AG08395 (cell line): ENCODE data around the gene PDCL3.

Experiments used
- DNase-seq: peaks from one replicate; pipeline ENCODE4 v3.0.0; 2012; ENCODE audit warnings: mixed read lengths, low spot score

PDCL3 gene

DNA sequence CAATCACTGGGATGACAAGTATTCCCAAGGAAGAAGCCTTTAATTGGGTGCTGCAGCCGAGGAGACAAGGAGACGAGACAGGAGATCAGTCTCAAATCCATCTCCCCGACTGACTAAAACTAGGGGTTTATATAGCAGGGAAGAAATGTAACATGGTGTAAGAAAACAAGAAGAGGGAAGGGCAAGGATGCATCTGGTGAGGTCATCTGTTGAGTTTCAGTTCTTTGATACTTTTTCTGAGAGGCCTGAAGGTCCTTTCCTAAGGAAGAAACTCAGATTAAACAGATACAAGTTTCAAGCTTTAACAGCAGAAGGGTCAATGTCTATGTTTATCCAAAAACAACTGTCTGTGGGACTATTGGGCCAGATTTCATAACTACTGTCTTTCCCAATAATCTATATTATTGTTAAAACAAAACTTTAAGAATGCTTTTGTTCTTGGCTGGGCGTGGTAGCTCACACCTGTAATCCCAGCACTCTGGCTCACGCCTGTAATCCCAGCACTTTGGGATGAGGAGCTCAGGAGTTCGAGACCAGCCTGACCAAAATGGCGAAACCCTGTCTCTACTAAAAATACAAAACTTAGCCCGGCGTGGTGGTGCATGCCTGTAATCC, 2.5 kb upstream of the PDCL3 start:
- DNase-seq: no peak

- DNase-seq: no peak
These were observed 1.6 kb upstream of the PDCL3 start for GRCh38 chr2:100561191-100561590.

DNA sequence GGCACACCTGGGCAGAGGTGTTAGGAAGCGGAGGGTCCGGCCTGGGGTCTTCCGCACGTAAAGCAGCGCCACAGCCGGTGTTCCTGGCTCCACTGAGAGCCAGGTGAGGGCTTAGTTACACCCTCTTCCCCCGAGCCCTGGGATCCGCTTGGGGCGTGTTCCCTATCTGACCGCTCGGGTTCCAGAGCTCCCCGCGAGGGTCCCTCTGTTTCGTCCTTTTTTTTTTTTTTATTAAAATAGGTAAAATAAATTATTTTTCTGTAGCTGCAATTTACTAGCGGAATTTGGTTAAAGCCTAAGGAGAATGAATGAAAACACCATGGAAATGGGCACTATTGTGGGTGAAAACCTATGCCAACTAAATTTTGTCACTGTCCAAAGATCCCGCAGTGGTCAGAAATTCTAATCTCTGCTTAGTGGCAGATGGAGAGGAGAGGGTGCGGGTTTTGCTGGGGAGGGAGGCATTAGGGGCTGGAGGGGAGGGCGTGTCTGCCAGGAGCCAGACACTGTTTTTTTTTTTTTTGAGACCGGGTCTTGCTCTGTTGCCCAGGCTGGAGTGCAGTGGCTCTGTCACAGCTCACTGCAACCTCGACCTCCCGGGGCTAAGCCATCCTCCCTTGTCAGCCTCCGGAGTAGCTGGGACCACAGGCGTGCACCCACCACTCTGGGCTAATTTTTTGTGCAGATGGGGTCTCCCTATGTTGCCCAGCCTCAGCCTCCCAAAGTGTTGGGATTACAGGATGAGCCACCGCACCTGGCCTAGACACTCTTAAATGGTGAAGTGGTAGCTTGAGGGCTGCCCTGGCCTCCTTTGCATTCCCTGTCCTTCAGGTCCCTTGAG, 834 bp downstream of the PDCL3 start:
- no peak for DNase-seq

- no peak for DNase-seq
These were observed 6.2 kb downstream of the PDCL3 start for GRCh38 chr2:100568989-100569388.

DNA sequence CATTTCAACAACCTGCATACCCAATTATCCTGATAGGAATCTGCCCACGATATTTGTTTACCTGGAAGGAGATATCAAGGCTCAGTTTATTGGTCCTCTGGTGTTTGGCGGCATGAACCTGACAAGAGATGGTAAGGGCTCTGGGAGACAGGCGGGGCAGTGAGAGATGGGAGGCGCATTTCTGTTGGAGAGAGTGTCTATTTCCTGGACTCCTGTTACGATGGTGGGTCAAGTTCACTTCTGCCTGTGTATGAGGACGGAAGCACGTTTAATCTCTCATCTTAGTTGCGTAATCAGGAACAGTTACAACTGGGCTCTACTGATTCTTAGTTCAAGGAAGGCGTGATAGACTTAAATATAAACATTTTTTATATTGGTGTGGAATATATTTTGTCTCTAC, 8.9 kb downstream of the PDCL3 start:
- no peak for DNase-seq

DNA sequence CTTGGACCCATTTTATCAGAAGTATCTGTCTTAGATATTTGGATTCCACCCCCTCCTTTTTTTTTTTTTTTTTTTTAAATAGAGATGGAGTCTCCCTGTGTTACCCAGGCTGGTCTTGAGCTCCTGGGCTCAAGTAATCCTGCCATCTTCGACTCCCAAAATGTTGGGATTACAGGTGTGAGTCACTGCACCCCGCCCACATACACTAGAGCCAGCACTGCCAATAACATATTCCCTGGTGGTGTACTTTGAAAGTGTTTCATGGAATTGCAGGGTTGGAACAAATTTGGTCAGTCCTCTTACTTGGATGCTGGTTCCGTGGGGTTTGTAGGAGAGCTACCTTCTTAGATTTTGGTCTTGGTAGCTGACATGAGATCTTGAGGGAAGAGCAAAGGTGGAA, 15.0 kb downstream of the PDCL3 start:
- DNase-seq: no peak

DNA sequence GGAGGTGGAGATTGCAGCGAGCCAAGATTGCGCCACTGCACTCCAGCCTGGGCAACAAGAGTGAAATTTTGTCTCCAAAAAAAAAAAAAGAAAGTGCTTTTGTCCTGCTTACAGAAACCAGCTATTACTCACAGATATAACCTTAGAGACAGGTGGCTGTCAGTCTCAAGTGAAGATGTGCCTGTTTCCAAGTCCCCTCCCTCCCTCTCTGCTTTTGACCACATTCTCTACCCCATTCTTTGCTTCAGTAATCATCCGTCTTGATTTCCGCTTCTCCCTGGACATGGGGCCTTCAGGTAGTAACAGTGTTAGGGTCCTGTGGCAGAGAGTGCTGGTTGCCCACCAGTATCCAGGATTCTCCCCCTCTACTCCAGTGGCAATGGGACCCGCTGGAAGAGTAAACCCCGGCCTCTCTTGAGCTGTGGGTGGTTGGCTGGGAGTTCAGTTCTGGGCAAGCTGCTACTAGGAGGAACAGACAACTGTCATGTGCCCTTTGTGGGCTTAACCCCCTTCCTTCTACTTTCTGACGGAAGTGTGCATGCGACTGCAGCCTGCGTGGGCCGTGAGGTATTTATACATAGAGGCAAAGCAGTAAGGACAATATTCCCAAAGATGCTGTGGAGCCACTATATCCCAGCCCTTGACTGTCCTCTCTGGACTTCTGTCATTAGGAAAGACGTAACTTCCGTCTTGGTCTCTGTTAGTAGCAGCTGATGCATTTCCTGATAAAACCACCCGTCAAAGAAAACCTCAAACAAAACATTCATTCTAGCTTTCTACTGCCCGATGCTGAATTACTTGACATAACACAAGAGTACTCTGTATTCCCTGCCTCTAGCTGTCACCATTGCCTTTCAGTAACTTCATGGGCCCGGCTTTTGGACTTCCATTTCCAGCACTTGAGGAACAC, 17.8 kb downstream of the PDCL3 start:
- no peak for DNase-seq

DNA sequence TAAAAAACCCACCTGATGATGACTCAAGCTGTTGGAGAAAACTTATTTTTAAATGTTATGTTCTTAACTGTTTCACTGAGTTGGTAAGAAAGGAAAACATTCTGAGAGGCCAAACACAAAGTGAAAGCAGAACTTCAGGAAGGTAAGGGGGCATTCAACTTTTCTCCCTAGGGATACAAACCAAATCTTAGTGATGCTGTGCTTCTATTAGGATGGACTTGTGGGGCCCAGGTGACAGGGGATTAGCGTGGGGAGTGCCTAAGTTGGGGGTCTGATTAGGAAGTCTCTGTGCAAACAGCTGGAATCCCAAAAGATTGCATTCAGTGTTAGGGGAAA, 18.5 kb downstream of the PDCL3 start:
- DNase-seq: no peak

GRCh38 chr2:100584816-100585215, 22.0 kb downstream of the PDCL3 start:
- DNase-seq: no peak

DNA sequence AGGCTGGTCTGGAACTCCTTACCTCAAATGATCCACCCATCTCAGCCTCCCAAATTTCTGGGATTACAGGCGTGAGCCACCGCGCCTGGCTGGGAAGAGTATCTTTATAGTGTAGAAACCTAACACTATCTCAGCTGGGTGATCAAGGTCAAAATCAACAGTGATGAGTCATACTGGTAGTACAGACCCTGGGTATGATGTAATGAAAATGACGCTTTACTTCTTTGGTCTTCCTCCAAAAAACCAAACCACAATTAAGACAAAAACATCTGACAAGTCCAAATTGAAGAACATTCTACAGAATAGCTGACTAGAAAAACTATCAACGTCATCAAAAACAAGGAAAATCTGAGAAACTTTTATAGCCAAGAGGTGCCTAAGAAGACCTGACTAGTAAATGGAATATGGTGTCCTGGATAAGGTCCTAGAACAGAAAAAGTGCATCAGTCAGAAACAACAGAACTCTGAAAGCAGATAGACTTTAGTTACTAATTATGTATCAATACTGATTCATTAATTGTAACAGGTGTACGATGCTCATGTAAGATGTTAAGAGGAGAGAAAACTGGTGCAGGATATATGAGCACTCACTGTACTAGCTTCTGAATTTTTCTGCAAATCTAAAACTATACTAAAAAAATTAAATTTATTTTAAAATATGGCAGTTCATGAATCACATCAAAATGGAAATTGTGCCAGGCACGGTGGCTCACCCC, 25.4 kb downstream of the PDCL3 start:
- peak; percentile 67 for DNase-seq

GRCh38 chr2:100589527-100589926, 26.7 kb downstream of the PDCL3 start:
- DNase-seq: no peak

DNA sequence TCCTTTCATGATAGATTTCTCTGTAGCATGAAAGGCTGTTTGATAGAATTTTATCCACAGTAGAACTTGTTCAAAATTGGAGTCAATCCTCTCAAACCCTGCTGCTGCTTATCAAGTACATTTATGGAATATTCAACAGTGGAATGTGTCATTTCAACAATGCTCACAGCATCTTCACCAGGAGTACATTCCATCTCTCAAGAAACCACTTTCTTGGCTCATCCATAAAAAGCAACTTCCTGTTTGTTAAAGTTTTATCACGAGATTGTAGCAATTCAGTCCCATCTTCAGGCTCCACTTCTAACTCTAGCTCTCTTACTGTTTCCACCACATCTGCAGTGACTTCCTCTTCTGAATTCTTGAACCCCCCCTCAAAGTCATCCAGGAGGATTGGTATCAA, 29.4 kb downstream of the PDCL3 start:
- DNase-seq: no peak

DNA sequence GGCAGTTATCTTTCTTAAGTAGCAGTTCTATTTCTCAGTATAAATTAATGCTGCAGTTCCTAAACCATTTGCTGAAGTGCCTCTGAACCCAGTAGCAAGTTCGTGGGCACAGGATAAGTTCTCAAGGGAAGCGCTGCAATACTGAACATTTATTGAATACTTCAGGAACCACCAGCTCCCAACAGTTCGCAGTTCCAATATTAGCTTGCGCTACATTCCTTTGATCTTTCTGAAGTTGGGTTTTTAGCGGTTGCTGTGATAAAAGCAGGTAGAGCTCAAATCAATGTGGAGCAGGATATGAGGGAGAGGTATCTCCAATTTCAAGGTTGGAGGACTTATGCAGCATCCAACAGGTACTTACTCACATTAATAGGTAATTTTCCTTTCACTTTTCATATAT, 33.7 kb downstream of the PDCL3 start:
- DNase-seq: no peak

DNA sequence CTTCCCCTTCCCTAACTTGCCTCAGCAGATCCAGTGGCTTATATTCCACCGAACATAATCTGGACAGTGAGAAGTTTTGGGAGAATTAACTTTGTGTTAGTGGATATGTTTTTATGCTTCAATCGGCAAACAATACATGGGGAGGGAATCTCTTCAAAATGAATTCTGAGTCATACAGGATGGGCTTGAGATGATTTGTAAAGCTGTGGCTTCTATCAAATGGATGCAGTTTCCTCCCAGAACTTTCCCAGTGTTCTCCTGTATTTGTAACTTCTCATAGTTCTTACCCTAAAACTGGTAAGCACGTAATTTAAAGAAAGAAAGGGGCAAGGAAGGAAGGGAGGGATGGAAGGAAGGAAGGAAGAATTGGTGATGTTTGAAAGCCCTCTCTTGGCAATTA, 36.8 kb downstream of the PDCL3 start:
- DNase-seq: no peak

GRCh38 chr2:100601661-100602060, 38.9 kb downstream of the PDCL3 start:
- no peak for DNase-seq

GRCh38 chr2:100603414-100603813, 40.6 kb downstream of the PDCL3 start:
- no peak for DNase-seq

DNA sequence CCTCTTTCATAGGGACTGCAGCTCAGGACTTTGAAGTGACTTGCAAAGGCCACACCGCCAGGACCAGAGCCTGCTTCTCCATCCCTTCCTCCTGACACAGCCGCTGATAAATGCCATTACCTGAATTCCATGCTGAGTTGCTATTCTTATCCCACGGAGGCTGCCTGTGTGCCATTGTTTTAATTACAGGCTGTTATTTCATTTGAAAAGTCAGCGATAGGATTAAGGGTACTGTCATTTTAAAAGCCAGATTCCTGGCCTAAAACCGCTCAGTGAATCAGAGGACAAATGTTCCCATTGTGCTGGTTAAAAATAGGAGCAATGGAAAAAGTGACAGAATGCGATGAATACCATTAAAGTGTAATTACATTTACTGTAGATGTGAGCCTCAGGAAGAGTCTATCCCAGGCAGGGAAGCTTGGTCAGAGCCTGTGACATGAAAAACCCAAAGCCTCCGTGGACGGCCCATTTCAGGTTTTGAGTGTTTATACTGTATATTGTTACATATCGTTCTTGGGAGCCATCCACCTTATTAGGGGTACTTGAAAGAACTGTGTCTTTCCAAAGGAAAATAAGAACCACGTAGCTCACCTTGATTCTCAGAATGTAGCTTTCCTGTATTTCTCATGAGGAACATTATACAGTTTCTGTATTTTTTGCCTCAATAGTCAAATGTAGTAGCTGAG, 41.3 kb downstream of the PDCL3 start:
- peak; percentile 78 for DNase-seq

DNA sequence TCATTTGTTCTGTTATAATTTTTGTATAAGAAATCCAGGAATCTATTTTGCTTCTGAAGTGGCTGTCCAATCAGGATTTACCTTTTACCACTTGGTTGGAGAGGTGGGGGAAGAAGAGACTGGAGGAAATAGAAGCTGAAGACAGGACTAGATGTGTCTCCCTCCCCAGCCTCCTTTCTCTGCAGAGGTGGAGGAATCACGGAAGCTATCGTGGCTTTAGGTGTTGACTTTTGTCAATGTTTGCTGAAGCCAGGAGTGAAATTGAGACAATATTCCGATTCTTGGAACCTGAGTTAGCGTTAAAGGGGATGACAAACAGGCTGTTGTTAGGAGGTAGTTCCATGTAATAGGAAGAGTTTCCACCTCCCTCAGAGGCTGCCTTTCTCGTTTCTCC, 43.5 kb downstream of the PDCL3 start:
- no peak for DNase-seq

DNA sequence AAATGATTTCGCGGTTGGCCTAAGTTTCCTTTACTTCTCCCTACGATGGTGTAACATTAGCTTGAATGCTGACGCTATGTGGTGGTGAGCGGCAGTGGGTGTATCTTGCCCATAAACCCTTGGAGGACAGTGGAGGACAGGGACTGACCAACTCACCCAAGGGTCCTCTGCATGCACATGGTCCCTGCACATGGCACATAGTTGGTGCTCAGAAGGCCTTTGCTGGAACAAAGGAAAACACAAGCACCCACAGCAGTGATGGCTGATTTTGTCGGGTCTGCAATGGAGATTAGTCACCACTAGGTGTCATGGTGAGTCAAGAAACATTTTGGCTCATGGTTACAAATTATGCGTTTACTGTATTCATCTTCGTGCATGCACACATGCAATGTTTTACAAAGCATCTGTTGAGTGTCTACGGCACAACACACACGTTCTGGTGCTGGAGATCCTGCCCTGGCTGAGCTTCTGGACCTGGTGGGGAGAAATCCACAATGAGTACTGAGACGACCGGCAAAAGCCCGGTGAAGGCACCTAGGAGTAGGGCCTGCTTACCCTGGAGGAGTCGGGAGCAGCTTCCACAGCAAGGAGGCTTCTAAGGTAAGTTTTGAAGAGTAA, 44.0 kb downstream of the PDCL3 start:
- DNase-seq: peak; percentile 70

DNA sequence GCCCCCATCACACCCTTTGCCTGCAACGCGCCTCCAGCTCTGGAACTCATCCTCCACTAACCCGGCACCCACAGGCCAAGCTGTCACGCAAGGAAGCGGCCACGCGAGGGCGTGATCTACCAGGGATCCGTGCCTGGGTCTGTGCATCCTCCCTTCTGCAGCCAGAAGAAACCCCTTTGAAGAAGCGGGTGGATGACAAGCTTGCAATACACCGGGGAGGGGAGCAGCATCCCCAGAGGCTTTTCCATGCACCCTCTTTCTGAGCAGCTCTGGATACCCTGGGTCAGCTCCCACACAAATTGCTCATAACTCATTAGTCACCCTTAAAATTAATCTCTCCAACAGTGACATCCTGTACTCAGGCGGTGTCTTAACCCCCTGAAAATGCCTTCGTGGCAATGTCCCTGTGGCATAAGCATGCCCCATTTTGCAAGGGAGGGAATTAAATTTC, 47.6 kb downstream of the PDCL3 start:
- DNase-seq: peak; percentile 77
